WI38 (cell line): ENCODE measurements around the gene DSCAML1.

Source experiments
- H3K4me3 ChIP-seq: 2 replicates; pipeline ENCODE4 v1.5.1; 2011; ENCODE audit warnings: low read depth, mild to moderate bottlenecking, control low read depth, low read length
- CTCF ChIP-seq: IDR thresholded peaks from 2 replicates; pipeline ENCODE4 v1.5.1; 2012; ENCODE audit warnings: low read depth, mild to moderate bottlenecking, control low read depth, low read length

DSCAML1 gene

GRCh38 chr11:117796872-117797529, at the start of gene DSCAML1:
TSS of gene DSCAML1 (minus strand) at chr11:117797216. CDS start at chr11:117797079, 137 bp downstream.
- TF ChIP-seq CTCF: no peak
- no peak within 1 kb of the TSS for H3K4me3 ChIP-seq

GRCh38 chr11:117843666-117844484, 46.9 kb upstream of the DSCAML1 start:
- TF ChIP-seq CTCF: peak; percentile 99
- no peak overlapping the region for H3K4me3 ChIP-seq

- TF ChIP-seq CTCF: no peak
Observed at GRCh38 chr11:117842131-117842941, 45.3 kb upstream of the DSCAML1 start.

GRCh38 chr11:117841551-117842031, 44.6 kb upstream of the DSCAML1 start:
- H3K4me3 ChIP-seq: no peak overlapping the region
- no peak for TF ChIP-seq CTCF

More at GRCh38 chr11:117842131-117842941, 45.3 kb upstream of the DSCAML1 start:
- no peak overlapping the region for H3K4me3 ChIP-seq

GRCh38 chr11:117840881-117841550, 44.0 kb upstream of the DSCAML1 start:
- TF ChIP-seq CTCF: no peak
- H3K4me3 ChIP-seq: no peak overlapping the region

- no peak overlapping the region for H3K4me3 ChIP-seq
- TF ChIP-seq CTCF: no peak
Observed at GRCh38 chr11:117839936-117840813, 43.2 kb upstream of the DSCAML1 start.
